Neural cell (in vitro differentiated cells): Measurements from ENCODE around the gene LARGE1. TPM values are rescaled to one million over a fixed set of nuclear protein-coding genes. Genes with fewer than 3 reads are reported as not detected.

Source experiments
- H2AFZ ChIP-seq: fragments of 200-600, 300-800 bp; sonication (generic), shearing (Covaris generic); 2 replicates; pipeline ENCODE4 v1.6.0; 2014; ENCODE audit warnings: low read depth, mild to moderate bottlenecking, antibody characterized with exemption, low read length, moderate library complexity
- H3F3A ChIP-seq: fragments of 200-600 bp; shearing (Covaris generic); 2 replicates; pipeline ENCODE4 v1.6.1; 2016; ENCODE audit warnings: mild to moderate bottlenecking, moderate library complexity, mixed read lengths, antibody characterized with exemption, low read length; ENCODE audit not compliant: insufficient read depth, poor library complexity, severe bottlenecking
- H3K27ac ChIP-seq: fragments of 200-600, 300-800 bp; sonication (generic), shearing (Covaris generic); 2 replicates; pipeline ENCODE4 v1.5.1; 2014; ENCODE audit warnings: mild to moderate bottlenecking, low read length, moderate library complexity
- H3K27me3 ChIP-seq: fragments of 300-800, 200-600 bp; sonication (generic), shearing (Covaris generic); 2 replicates; pipeline ENCODE4 v1.6.0; 2014; ENCODE audit warnings: mild to moderate bottlenecking, low read depth, low read length, moderate library complexity; ENCODE audit not compliant: insufficient read depth
- H3K36me3 ChIP-seq: fragments of 300-800, 200-600 bp; sonication (generic), shearing (Covaris generic); 2 replicates; pipeline ENCODE4 v1.5.1; 2014; ENCODE audit warnings: mild to moderate bottlenecking, antibody characterized with exemption, low read length, moderate library complexity; ENCODE audit not compliant: insufficient read depth
- H3K4me2 ChIP-seq: fragments of 300-800, 200-600 bp; sonication (generic), shearing (Covaris generic); 2 replicates; pipeline ENCODE4 v1.6.0; 2014; ENCODE audit warnings: mild to moderate bottlenecking, low read length
- H3K4me3 ChIP-seq: fragments of 300-800, 200-600 bp; sonication (generic), shearing (Covaris generic); 2 replicates; pipeline ENCODE4 v1.5.1; 2014; ENCODE audit warnings: mild to moderate bottlenecking, low read length, moderate library complexity
- H3K79me2 ChIP-seq: fragments of 200-600 bp; shearing (Covaris generic); replicated peaks from 2 replicates; pipeline ENCODE4 v1.6.0; 2014; ENCODE audit warnings: mild to moderate bottlenecking, low read length, moderate library complexity; ENCODE audit not compliant: insufficient read depth
- H3K9ac ChIP-seq: fragments of 300-800, 200-600 bp; sonication (generic), shearing (Covaris generic); 2 replicates; pipeline ENCODE4 v1.6.1; 2016; ENCODE audit warnings: mild to moderate bottlenecking, low read length, mixed read lengths
- H3K9me2 ChIP-seq: fragments of 200-600 bp; shearing (Covaris generic); 2 replicates; pipeline ENCODE4 v1.6.1; 2016; ENCODE audit warnings: mild to moderate bottlenecking, low read length, mixed read lengths; ENCODE audit not compliant: insufficient read depth
- H3K9me3 ChIP-seq: fragments of 200-600, 300-800 bp; sonication (generic), shearing (Covaris generic); 2 replicates; pipeline ENCODE4 v1.6.1; 2016; ENCODE audit warnings: mild to moderate bottlenecking, mixed run types, low read length, moderate library complexity, mixed read lengths
- H4K20me1 ChIP-seq: fragments of 200-600 bp; shearing (Covaris generic); 2 replicates; pipeline ENCODE4 v1.6.1; 2016; ENCODE audit warnings: mild to moderate bottlenecking, mixed run types; ENCODE audit not compliant: insufficient read depth
- CTCF ChIP-seq: fragments of 450-650 bp; IDR thresholded peaks from 2 replicates; pipeline ENCODE4 v1.5.1; 2014; ENCODE audit warnings: antibody characterized with exemption, mild to moderate bottlenecking, moderate library complexity; ENCODE audit not compliant: poor library complexity, severe bottlenecking
- EP300 ChIP-seq: fragments of 450-650 bp; conservative IDR thresholded peaks from 2 replicates; pipeline ENCODE4 v1.6.1; 2014; ENCODE audit warnings: antibody characterized with exemption, mild to moderate bottlenecking, moderate library complexity; ENCODE audit not compliant: poor library complexity, severe bottlenecking
- EZH2 ChIP-seq: fragments of 200-600, 300-800 bp; shearing (Covaris generic), sonication (generic); IDR thresholded peaks from 2 replicates; pipeline ENCODE4 v1.6.1; 2014; ENCODE audit warnings: antibody characterized with exemption, low read length, borderline replicate concordance, mild to moderate bottlenecking; ENCODE audit not compliant: insufficient read depth, poor library complexity, severe bottlenecking
- MXI1 ChIP-seq: fragments of 450-650 bp; conservative IDR thresholded peaks from 2 replicates; pipeline ENCODE4 v1.6.1; 2014; ENCODE audit warnings: antibody characterized with exemption, mild to moderate bottlenecking; ENCODE audit not compliant: poor library complexity, severe bottlenecking
- POLR2AphosphoS5 ChIP-seq: IDR thresholded peaks from 2 replicates; pipeline ENCODE4 v1.6.1; 2012
- RAD21 ChIP-seq: fragments of 450-650 bp; conservative IDR thresholded peaks from 2 replicates; pipeline ENCODE4 v1.6.1; 2014; ENCODE audit warnings: antibody characterized with exemption, mild to moderate bottlenecking, moderate library complexity
- REST ChIP-seq: IDR thresholded peaks from 2 replicates; pipeline ENCODE4 v1.6.1; 2012; ENCODE audit warnings: borderline replicate concordance
- SMC3 ChIP-seq: fragments of 450-650 bp; conservative IDR thresholded peaks from 2 replicates; pipeline ENCODE4 v1.6.1; 2014; ENCODE audit warnings: antibody characterized with exemption, mild to moderate bottlenecking, moderate library complexity; ENCODE audit not compliant: poor library complexity
- TAF1 ChIP-seq: IDR thresholded peaks from 2 replicates; pipeline ENCODE4 v1.6.1; 2012; ENCODE audit warnings: low read depth
- polyA plus RNA-seq: library from polyadenylated mRNA; depleted of rRNA; stranded (reverse); fragments of >200 nt; gene quantifications from 2 replicates; pipeline ENCODE4 v1.2.3, GENCODE V29; 2014

LARGE1 gene
- polyA plus RNA-seq, 1 donor from 2014 or later: 27.5 TPM

- H3K27me3 ChIP-seq: no peaks in the 10 kb centered on the region
- H3K27ac ChIP-seq: no peak overlapping the region
- no peaks in the 10 kb centered on the region for H3K9me2 ChIP-seq
- H3F3A ChIP-seq: no peaks in the 10 kb centered on the region
- H3K79me2 ChIP-seq: no peaks in the 10 kb centered on the region
- H2AFZ ChIP-seq: no peak overlapping the region
- no peaks in the 10 kb centered on the region for H3K36me3 ChIP-seq
- H4K20me1 ChIP-seq: no peaks in the 10 kb centered on the region
- H3K9me3 ChIP-seq: no peaks in the 10 kb centered on the region
- no peak overlapping the region for H3K4me2 ChIP-seq
- H3K4me3 ChIP-seq: no peak overlapping the region
- no peak for TF ChIP-seq EP300
- no peak for TF ChIP-seq EZH2
- no peak for TF ChIP-seq CTCF
- TF ChIP-seq SMC3: no peak
- no peak for TF ChIP-seq RAD21
- no peak for TF ChIP-seq TAF1
- no peak for TF ChIP-seq POLR2AphosphoS5
- TF ChIP-seq MXI1: no peak
- TF ChIP-seq REST: no peak
- H3K9ac ChIP-seq: no peak overlapping the region
Observed at GRCh38 chr22:33438273-33438672, 482.0 kb downstream of the LARGE1 start.

GRCh38 chr22:33431300-33431699, 489.0 kb downstream of the LARGE1 start:
- H3K27me3 ChIP-seq: no peaks in the 10 kb centered on the region
- H2AFZ ChIP-seq: no peak overlapping the region
- H4K20me1 ChIP-seq: no peaks in the 10 kb centered on the region
- no peak overlapping the region for H3K4me2 ChIP-seq
- TF ChIP-seq EZH2 (no peak), REST (no peak), TAF1 (no peak), MXI1 (no peak)
- H3K4me3 ChIP-seq: no peak overlapping the region
- no peak overlapping the region for H3K27ac ChIP-seq
- no peaks in the 10 kb centered on the region for H3K79me2 ChIP-seq
- no peak overlapping the region for H3K9ac ChIP-seq
- H3K9me2 ChIP-seq: no peaks in the 10 kb centered on the region
- no peaks in the 10 kb centered on the region for H3K36me3 ChIP-seq
- no peaks in the 10 kb centered on the region for H3F3A ChIP-seq
- no peaks in the 10 kb centered on the region for H3K9me3 ChIP-seq
